ENCODE data around the gene PDK3.
A peak's percentile ranks its signal among the peaks of the same experiment; 100 is the strongest.

PDK3 gene

DNA sequence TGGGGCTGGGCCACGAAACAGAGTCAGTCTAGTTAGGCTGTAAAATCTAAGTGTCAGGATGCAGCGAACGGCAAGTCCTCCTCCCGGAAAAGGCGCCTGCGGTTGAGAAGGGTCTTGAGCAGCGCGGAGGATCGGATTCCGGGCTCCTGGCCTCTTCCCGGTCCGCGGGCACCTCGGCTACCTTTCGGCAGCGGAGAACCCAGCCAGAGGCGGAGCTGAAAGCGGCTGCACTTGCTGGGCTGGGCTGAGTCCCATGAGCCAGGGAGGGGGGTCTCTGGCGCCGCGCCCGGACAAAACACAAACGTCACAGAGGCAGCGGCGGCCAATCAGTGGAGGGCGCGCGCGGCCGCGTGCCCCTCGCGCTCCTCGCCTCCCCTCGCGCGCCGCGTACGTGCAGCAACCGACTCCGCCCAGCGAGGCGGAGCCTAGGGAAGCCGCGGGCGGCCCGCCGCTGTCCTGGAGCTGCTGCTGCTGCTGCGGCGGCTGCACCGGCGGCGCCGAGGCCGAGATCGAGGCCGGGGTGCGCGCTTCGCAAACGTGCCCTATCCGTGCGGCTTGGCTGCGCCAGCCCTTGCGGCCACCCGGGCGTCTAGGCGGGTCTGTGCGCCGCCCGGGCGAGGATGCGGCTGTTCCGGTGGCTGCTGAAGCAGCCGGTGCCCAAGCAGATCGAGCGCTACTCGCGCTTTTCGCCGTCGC, at the start of gene PDK3:
PDK3 (plus strand) TSS at position 451 of the 696 bp plus-strand sequence; CDS start at position 621, 170 bp downstream.
- DNase-seq (ENCODE audit: low read depth in 4 of 4, low spot score in 1 of 4) = peak; percentile 51 to 77 (median 70)

- no peak for DNase-seq (ENCODE audit: low read depth in 4 of 4, low spot score in 1 of 4)
Measured at GRCh38 chrX:24415921-24416320, 49.2 kb upstream of the PDK3 start.

- DNase-seq (ENCODE audit: low read depth in 4 of 4, low spot score in 1 of 4) = no peak
Measured at GRCh38 chrX:24423960-24424359, 41.1 kb upstream of the PDK3 start.

GRCh38 chrX:24424948-24425347, 40.1 kb upstream of the PDK3 start:
- DNase-seq (ENCODE audit: low read depth in 4 of 4, low spot score in 1 of 4) = no peak

GRCh38 chrX:24425806-24426205, 39.3 kb upstream of the PDK3 start:
- DNase-seq (ENCODE audit: low read depth in 4 of 4, low spot score in 1 of 4) = no peak

- no peak for DNase-seq (ENCODE audit: low read depth in 4 of 4, low spot score in 1 of 4)
Measured at GRCh38 chrX:24426340-24426913, 38.7 kb upstream of the PDK3 start.

DNA sequence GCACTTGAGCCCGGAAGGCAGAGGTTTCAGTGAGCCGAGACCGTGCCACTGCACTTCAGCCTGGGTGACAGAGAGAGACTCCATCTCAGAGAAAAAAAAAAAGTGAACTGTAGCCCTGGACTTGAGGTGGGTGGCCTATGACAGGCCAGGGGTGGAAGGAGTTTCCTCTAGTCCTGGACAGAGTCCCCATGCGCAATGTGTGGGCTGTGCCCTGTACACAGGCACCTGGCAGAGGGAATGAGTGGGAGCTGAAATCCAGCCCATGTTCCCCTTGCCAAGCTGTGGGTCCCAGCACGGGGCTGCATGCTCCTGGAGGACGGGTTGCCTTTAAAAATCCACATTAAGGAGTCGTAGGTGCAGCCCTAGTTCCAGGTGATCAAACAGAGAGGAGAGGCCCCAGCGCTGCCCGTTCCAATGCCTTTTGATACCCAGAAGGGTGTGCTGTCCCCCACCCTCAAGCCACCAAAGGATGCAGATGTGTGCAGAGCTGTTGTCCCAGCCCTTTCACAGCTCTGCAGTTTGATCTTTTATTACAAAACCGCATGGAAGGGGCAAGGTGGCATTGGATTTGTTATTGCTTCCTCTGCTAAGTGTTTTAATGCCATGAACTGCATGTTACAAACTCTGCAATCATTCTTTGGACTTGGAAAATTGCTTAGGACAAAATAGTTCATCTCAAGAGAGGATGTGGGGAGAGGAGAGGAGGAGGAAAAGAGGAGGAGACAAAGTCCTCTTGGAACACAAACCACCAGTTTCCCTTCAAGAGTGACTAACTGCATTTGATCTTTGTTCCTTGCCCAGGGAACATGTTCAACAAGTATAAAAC, 38.0 kb upstream of the PDK3 start:
- no peak for DNase-seq (ENCODE audit: low read depth in 4 of 4, low spot score in 1 of 4)

- DNase-seq (ENCODE audit: low read depth in 4 of 4, low spot score in 1 of 4) = no peak
Measured at GRCh38 chrX:24427747-24428019, 37.4 kb upstream of the PDK3 start.

DNA sequence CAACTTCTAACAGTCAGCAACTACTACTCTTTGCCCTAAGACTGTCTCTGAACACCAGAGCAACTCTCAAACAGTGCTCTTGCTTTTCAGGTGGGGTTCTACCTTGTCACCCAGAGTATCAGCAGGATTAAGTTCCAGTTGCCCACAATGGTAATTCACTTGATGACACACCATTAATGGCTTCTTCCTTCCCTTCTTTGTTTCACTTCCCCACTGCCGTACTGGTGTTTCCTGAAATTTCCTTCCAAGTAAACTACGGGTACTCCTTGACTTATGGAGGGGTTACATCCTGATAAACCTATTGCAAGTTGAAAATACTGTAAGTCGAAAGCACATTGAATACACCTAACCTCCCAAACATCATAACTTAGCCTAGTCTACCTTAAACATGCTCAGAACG, 36.6 kb upstream of the PDK3 start:
- DNase-seq (ENCODE audit: low read depth in 4 of 4, low spot score in 1 of 4) = no peak

DNA sequence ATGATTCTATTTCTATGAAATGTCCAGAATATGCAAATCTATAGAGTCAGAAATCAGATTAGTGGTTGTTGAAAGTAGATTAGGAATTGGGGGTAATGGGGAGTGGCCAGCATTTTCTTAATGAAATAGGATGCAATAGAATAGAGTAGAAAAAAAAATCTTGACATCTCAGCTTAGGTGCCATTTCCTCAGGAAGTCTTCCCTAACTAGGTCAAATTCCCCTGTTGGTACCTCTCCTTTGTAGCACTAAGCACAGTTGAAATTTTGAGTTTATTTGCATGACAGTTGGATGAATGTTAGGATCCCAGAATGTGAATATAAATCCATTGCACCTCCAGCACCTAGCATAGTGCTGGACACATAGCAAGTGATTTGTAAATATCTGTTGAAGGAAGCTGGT, 30.0 kb upstream of the PDK3 start:
- DNase-seq (ENCODE audit: low read depth in 4 of 4, low spot score in 1 of 4) = no peak

- no peak for DNase-seq (ENCODE audit: low read depth in 4 of 4, low spot score in 1 of 4)
Measured at GRCh38 chrX:24443918-24444317, 21.2 kb upstream of the PDK3 start.

DNA sequence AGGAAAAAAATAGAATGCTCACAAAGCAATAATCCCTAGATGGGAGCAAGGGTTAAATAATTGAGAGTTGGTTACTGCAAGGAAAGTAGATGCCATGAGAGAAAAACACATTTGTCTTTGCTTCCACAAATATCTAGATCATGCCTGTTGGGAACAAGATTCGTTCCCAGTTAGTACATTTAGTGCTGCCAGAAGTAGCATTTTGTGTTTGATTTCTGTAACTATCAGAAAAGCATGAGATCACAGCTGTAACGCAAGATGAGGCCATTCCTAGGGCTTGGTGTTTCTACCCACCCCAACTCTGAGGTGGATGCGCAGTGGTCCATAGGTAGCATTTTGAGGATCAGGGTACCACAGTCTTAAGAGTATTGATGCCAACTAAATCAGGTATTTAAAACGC, 20.4 kb upstream of the PDK3 start:
- DNase-seq (ENCODE audit: low read depth in 4 of 4, low spot score in 1 of 4) = no peak

- DNase-seq (ENCODE audit: low read depth in 4 of 4, low spot score in 1 of 4) = no peak
Measured at GRCh38 chrX:24448762-24449250, 16.3 kb upstream of the PDK3 start.

- no peak for DNase-seq (ENCODE audit: low read depth in 4 of 4, low spot score in 1 of 4)
Measured at GRCh38 chrX:24463077-24463476, 2.0 kb upstream of the PDK3 start.

DNA sequence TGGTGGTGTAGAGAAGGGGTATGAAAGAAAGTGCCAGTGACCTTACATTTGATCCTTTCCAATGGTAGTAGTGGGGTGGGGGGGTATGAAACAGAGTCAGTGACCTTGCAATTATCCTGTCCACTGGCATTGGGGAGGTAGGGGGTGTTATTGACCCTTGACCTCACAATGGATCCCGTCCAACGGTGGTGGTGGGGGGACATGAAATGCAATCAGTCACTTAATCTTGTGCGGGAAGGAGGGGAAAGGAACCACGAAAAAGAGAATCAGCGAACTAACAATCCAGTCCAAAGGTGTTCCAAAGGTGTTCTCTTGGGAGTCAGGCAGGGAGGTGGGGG, 619 bp upstream of the PDK3 start:
- DNase-seq (ENCODE audit: low read depth in 4 of 4, low spot score in 1 of 4) = no peak

- DNase-seq (ENCODE audit: low read depth in 4 of 4, low spot score in 1 of 4) = no peak
Measured at GRCh38 chrX:24465532-24465865, 413 bp downstream of the PDK3 start.

DNA sequence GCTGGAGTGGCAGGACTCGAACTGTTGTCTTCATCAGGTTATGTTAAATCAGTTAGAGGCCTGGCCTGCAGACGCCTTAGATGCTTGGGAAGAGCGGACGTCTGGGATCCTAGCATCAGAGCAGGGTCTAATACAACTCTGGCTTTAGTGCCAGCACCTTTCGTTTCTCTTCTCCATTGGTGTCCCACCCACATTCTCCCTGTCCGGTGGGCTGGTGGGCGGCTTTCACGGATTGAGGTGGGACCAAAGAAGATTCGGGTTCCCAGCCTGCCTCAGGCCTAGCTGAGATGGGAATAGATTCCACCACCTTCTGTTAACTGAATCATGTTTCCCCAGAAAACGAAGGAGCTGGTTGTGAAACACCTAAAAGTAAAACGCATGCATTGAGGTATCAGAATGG, 939 bp downstream of the PDK3 start:
- no peak for DNase-seq (ENCODE audit: low read depth in 4 of 4, low spot score in 1 of 4)

- DNase-seq (ENCODE audit: low read depth in 4 of 4, low spot score in 1 of 4) = no peak
Measured at GRCh38 chrX:24468245-24468644, 3.2 kb downstream of the PDK3 start.

GRCh38 chrX:24471808-24472207, 6.7 kb downstream of the PDK3 start:
- no peak for DNase-seq (ENCODE audit: low read depth in 4 of 4, low spot score in 1 of 4)

GRCh38 chrX:24475480-24475879, 10.4 kb downstream of the PDK3 start:
- no peak for DNase-seq (ENCODE audit: low read depth in 4 of 4, low spot score in 1 of 4)

- DNase-seq (ENCODE audit: low read depth in 4 of 4, low spot score in 1 of 4) = no peak
Measured at GRCh38 chrX:24478509-24478908, 13.4 kb downstream of the PDK3 start.

DNA sequence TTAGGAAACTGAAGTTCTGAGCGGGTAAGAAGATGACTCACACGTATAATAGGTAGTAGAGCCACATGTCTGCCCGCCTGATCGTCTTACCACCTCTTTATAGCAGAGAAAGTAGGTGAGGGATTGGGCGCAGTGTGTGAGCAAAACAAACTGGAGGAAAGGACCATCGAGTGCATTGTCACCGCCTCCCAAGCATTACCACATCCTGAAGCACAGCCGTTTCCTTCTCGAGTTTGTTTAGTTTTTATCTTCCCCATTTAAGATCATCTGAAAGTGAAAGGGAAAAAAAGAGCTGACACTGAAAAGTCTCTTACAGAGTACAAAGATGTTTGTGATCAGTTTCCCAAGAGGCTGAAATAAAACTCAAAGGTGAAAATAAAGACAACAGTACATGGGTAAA, 14.8 kb downstream of the PDK3 start:
- peak in 3 of 4 experiments; percentile 26 to 40 (median 35) for DNase-seq (ENCODE audit: low read depth in 4 of 4, low spot score in 1 of 4)
